OCI-LY3 (cell line): ENCODE data around the gene SPRED1.

Experiments used
- H2AFZ ChIP-seq: fragments of 200-600, 300-600 bp; shearing (Covaris generic); 2 replicates; pipeline ENCODE4 v1.6.0; 2014; ENCODE audit warnings: antibody characterized with exemption, low read depth, low read length
- H3K27ac ChIP-seq: fragments of 200-600, 300-600 bp; sonication (generic); 2 replicates; pipeline ENCODE4 v1.5.1; 2014; ENCODE audit warnings: mild to moderate bottlenecking, low read length, moderate library complexity, mixed read lengths
- H3K27me3 ChIP-seq: fragments of 200-600, 300-600 bp; sonication (generic); 2 replicates; pipeline ENCODE4 v1.6.1; 2014; ENCODE audit warnings: low read depth, low read length, mixed read lengths
- H3K36me3 ChIP-seq: fragments of 200-600, 300-600 bp; sonication (generic); replicated peaks from 2 replicates; pipeline ENCODE3; 2014; ENCODE audit warnings: low read depth, low read length, mixed read lengths
- H3K4me1 ChIP-seq: fragments of 300-600, 200-600 bp; sonication (generic); 2 replicates; pipeline ENCODE4 v1.6.1; 2014; ENCODE audit warnings: low read length, mixed read lengths
- H3K4me2 ChIP-seq: fragments of 200-600, 300-600 bp; sonication (generic); 2 replicates; pipeline ENCODE4 v1.6.1; 2014; ENCODE audit warnings: low read length, mixed read lengths
- H3K4me3 ChIP-seq: fragments of 300-600, 200-600 bp; sonication (generic); 2 replicates; pipeline ENCODE4 v1.5.1; 2014; ENCODE audit warnings: antibody characterized with exemption, mild to moderate bottlenecking, low read length, moderate library complexity
- H3K79me2 ChIP-seq: fragments of 300-600, 200-600 bp; shearing (Covaris generic); 2 replicates; pipeline ENCODE4 v1.6.1; 2014; ENCODE audit warnings: mild to moderate bottlenecking, low read length, mixed read lengths
- H3K9ac ChIP-seq: fragments of 300-600, 200-600 bp; shearing (Covaris generic); 2 replicates; pipeline ENCODE4 v1.6.0; 2014; ENCODE audit warnings: mild to moderate bottlenecking, low read length, moderate library complexity
- H3K9me3 ChIP-seq: fragments of 200-600, 300-600 bp; shearing (Covaris generic); 2 replicates; pipeline ENCODE4 v1.6.1; 2014; ENCODE audit warnings: low read length, mixed read lengths; ENCODE audit not compliant: insufficient read depth
- H4K20me1 ChIP-seq: fragments of 200-600, 300-600 bp; sonication (generic); 2 replicates; pipeline ENCODE4 v1.6.1; 2016; ENCODE audit warnings: low read length, mixed read lengths; ENCODE audit not compliant: insufficient read depth
- EZH2phosphoT487 ChIP-seq: fragments of 200-600 bp; shearing (Covaris generic); IDR thresholded peaks from 2 replicates; pipeline ENCODE4 v1.6.1; 2018; ENCODE audit warnings: antibody characterized with exemption, mixed run types, low read depth
- TF ChIP-seq, protein P1 (sequence below): fragments of 200-600, 300-600 bp; sonication (generic); IDR thresholded peaks from 2 replicates; pipeline ENCODE4 v1.5.1; 2014; ENCODE audit warnings: antibody characterized with exemption, low read length, low read depth

The SPRED1 gene

DNA sequence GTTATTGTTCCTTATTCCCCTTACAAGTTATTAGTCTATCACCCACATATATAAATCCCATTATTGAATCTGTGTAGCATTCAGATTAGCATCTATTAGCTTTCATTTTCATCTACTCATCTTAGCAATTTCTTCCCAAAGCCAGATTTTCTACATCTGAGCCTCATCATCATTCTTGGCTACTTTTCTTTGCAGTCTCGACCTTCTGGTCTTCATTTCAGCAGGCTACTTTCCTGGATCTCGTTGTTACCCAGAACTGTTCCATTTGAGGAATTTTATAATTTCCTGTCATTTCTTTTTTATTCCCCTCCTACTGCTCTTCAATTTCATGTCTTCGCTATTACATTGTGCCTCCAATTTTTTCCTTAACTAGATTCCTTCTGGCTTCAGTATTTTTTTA lies 51.8 kb downstream of the SPRED1 start:
- H4K20me1 ChIP-seq, result peaks cover 11% of the 10 kb centered on the region; the same call in 1 of the 2 replicates
- H3K4me1 ChIP-seq, result peaks cover 36% of the 10 kb centered on the region
- no peaks in the 10 kb centered on the region for H3K79me2 ChIP-seq
- H3K36me3 ChIP-seq, result peaks cover 10% of the 10 kb centered on the region
- H2AFZ ChIP-seq, result no peak overlapping the region
- H3K27me3 ChIP-seq, result no peaks in the 10 kb centered on the region
- H3K4me2 ChIP-seq, result no peak overlapping the region
- TF ChIP-seq EZH2phosphoT487, result no peak
- TF ChIP-seq, protein P1, sequence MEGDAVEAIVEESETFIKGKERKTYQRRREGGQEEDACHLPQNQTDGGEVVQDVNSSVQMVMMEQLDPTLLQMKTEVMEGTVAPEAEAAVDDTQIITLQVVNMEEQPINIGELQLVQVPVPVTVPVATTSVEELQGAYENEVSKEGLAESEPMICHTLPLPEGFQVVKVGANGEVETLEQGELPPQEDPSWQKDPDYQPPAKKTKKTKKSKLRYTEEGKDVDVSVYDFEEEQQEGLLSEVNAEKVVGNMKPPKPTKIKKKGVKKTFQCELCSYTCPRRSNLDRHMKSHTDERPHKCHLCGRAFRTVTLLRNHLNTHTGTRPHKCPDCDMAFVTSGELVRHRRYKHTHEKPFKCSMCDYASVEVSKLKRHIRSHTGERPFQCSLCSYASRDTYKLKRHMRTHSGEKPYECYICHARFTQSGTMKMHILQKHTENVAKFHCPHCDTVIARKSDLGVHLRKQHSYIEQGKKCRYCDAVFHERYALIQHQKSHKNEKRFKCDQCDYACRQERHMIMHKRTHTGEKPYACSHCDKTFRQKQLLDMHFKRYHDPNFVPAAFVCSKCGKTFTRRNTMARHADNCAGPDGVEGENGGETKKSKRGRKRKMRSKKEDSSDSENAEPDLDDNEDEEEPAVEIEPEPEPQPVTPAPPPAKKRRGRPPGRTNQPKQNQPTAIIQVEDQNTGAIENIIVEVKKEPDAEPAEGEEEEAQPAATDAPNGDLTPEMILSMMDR, result no peak
- no peak overlapping the region for H3K9ac ChIP-seq
- no peaks in the 10 kb centered on the region for H3K9me3 ChIP-seq
- H3K4me3 ChIP-seq, result no peak overlapping the region
- no peak overlapping the region for H3K27ac ChIP-seq

DNA sequence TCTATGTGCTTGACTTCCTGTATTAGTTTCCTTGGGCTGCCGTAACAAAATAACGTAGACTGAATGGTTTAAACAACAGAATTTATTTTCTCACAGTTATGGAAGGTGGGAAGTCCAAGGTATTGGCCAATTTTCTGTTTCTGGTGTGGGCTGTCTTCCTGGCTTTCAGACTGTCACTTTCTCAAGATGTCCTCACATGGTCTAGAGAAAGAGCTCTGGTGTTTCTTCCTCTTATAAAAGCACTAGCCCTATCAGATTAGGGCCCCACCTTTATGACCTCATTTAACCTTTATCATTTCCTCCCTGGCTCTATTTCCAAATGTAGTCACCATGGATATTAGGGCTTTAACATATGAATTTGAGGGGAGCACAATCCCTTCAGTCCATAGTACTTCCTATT lies 54.6 kb downstream of the SPRED1 start:
- Histone ChIP-seq H3K27ac (no peak overlapping the region), H3K9me3 (no peaks in the 10 kb centered on the region), H3K4me1 (peaks cover 20% of the 10 kb centered on the region), H3K27me3 (no peaks in the 10 kb centered on the region), H2AFZ (no peak overlapping the region), H3K4me3 (no peak overlapping the region), H3K79me2 (no peaks in the 10 kb centered on the region), H4K20me1 (peaks cover 11% of the 10 kb centered on the region; the same call in 1 of the 2 replicates), H3K9ac (no peak overlapping the region), H3K4me2 (no peak overlapping the region), H3K36me3 (peaks cover 7% of the 10 kb centered on the region)
- TF ChIP-seq, protein P1, result no peak
- no peak for TF ChIP-seq EZH2phosphoT487

DNA sequence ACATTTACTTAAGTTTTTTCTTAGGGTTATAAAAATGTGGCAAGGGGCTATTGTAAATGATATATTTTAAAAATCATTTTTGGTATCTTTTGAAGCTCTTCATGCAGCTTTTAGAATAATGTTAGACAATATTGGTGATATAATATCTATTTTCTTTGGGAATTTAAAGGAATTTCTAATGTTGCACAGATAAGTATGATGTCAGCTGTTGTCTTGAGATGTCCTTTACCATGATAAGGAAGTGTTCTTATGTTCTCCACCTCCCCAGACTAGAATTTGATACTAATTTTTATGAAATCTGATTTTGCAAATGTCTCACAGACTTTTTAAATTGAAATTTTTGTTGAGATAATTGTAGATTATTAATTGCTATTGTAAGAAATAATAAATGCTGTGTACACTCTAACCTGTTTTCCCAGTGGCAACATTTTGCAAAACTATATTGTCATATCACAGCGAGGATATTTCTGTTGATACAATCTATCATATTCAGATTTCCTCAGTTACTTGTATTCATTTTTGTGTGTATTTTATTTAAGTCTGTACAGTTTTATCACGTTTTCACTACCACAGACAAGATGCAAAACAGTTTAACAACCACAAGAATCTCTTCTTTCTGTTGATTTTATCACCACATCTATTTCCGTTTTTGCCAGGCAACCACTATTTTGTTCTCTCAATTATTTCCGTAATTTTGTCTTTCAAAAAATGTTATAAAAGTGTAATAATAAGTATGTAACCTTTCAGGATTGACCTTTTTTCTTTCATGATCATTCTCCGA lies 55.4 kb downstream of the SPRED1 start:
- H3K4me1 ChIP-seq, result peaks cover 20% of the 10 kb centered on the region
- peaks cover 11% of the 10 kb centered on the region; the same call in 1 of the 2 replicates for H4K20me1 ChIP-seq
- H3K9ac ChIP-seq, result no peak overlapping the region
- no peak overlapping the region for H3K27ac ChIP-seq
- H3K4me2 ChIP-seq, result no peak overlapping the region
- H2AFZ ChIP-seq, result no peak overlapping the region
- no peaks in the 10 kb centered on the region for H3K27me3 ChIP-seq
- TF ChIP-seq, protein P1, result no peak
- TF ChIP-seq EZH2phosphoT487, result no peak
- no peaks in the 10 kb centered on the region for H3K9me3 ChIP-seq
- H3K4me3 ChIP-seq, result no peak overlapping the region
- H3K79me2 ChIP-seq, result no peaks in the 10 kb centered on the region
- peaks cover 4% of the 10 kb centered on the region for H3K36me3 ChIP-seq

DNA sequence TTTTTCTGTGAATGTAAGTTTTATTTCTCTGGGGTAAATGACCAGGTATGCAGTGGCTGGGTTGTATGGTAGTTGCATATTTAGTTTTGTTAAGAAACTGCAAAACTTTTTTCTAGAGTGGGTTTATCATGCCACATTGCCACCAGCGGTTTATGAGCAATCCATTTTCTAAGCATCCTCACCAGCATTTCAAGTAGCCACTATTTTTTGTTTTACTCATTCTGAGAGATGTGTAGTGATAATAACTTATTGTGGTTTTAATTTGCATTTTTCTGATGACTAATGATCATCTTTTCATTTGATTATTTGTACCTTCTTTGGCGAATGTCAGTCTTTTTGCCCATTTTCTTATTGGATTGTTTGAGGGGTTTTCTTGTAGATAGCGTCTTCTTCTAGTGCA lies 56.2 kb downstream of the SPRED1 start:
- Histone ChIP-seq H3K4me2 (no peak overlapping the region), H3K9me3 (no peaks in the 10 kb centered on the region), H4K20me1 (peaks cover 11% of the 10 kb centered on the region; the same call in 1 of the 2 replicates), H3K27me3 (no peaks in the 10 kb centered on the region), H3K9ac (no peak overlapping the region), H3K4me3 (no peak overlapping the region), H3K4me1 (peaks cover 20% of the 10 kb centered on the region), H3K36me3 (peaks cover 4% of the 10 kb centered on the region), H3K27ac (no peak overlapping the region), H3K79me2 (no peaks in the 10 kb centered on the region), H2AFZ (no peak overlapping the region)
- TF ChIP-seq, protein P1, result no peak
- TF ChIP-seq EZH2phosphoT487, result no peak
